Endothelial cell of umbilical vein (primary cell): ENCODE results near the gene DHRS7B.
"Not testable (repeated sequence)": the region's sequence is repeated elsewhere in the genome, so short reads cannot be mapped to it uniquely, and the experiment has no call there.

ENCODE experiments used
- CTCF ChIP-seq, 2 donors: IDR thresholded peaks; 1 replicate in 1 of 2; 2 replicates in 1 of 2; pipeline ENCODE4 v1.5.1; 2011; ENCODE audit warnings: low read length in 2 of 2, mild to moderate bottlenecking in 2 of 2, moderate library complexity in 2 of 2, control low read depth in 1 of 2, inconsistent platforms in 1 of 2, low read depth in 1 of 2; ENCODE audit not compliant: insufficient read depth in 1 of 2; ENCODE audit errors: extremely low read depth in 1 of 2
- EZH2 ChIP-seq: IDR thresholded peaks from 2 replicates; pipeline ENCODE4 v1.6.1; 2012; ENCODE audit warnings: borderline replicate concordance, low read depth, mild to moderate bottlenecking, moderate library complexity, low read length, inconsistent platforms; ENCODE audit not compliant: severe bottlenecking
- JUN ChIP-seq: IDR thresholded peaks from 2 replicates; pipeline ENCODE4 v1.6.1; 2011; ENCODE audit warnings: borderline replicate concordance, low read depth; ENCODE audit not compliant: insufficient read length, insufficient read depth
- MYC ChIP-seq: IDR thresholded peaks from one replicate; pipeline ENCODE4 v1.6.1; 2011; ENCODE audit warnings: mild to moderate bottlenecking, low read depth, low read length
- POLR2A ChIP-seq: IDR thresholded peaks from 2 replicates; pipeline ENCODE4 v1.6.1; 2012; ENCODE audit warnings: low read depth, mild to moderate bottlenecking, control low read depth, low read length
- POLR2AphosphoS5 ChIP-seq: IDR thresholded peaks from 2 replicates; pipeline ENCODE4 v1.6.1; 2012; ENCODE audit warnings: low read depth, mild to moderate bottlenecking, control low read depth, low read length, moderate library complexity; ENCODE audit not compliant: insufficient read depth

DNA sequence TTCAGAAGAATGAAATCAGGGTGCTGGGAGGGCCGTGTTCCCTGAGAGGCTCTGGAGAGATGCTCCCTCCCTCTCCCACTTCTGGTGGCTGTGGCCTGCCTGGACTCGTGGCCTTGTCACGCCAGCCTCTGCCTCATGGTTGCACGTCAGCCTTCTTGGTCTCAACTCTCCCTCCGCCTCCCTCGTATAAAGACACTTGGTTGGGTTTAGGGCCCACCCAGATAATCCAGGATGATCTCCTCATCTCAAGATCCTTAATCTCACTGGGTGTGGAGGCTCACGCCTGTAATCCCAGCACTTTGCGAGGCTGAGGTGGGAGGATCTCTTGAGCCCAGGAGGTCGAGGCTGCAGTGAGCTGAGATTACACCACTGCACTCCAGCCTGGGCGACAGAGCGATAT lies 100.5 kb downstream of the DHRS7B start:
- not testable (repeated sequence) for TF ChIP-seq EZH2; CTCF (IDR thresholded peaks at IDR 0.05; ENCODE audit: extremely low read depth in 1 of 2, insufficient read depth in 1 of 2, low read depth in 1 of 2, low read length in 2 of 2); POLR2A; POLR2AphosphoS5; JUN; MYC
